HUES48 (cell line): ENCODE data around the gene RUNX1.

Experiments used
- H3K27ac ChIP-seq: one replicate; pipeline ENCODE4 v1.7.0; 2013; ENCODE audit warnings: low read depth, low read length, inconsistent platforms
- H3K27me3 ChIP-seq: 2 replicates; pipeline ENCODE4 v1.6.1; 2013; ENCODE audit warnings: mild to moderate bottlenecking, low read length; ENCODE audit not compliant: control insufficient read depth, insufficient read depth
- H3K36me3 ChIP-seq: 2 replicates; pipeline ENCODE4 v1.6.1; 2013; ENCODE audit warnings: low read length; ENCODE audit not compliant: control insufficient read depth, insufficient read depth
- H3K4me1 ChIP-seq: 2 replicates; pipeline ENCODE4 v1.6.1; 2013; ENCODE audit warnings: mild to moderate bottlenecking, low read length; ENCODE audit not compliant: control insufficient read depth, insufficient read depth
- H3K4me3 ChIP-seq: 2 replicates; pipeline ENCODE4 v1.5.1; 2013; ENCODE audit warnings: mild to moderate bottlenecking, low read depth, low read length
- H3K9ac ChIP-seq: 2 replicates; pipeline ENCODE4 v1.6.1; 2013; ENCODE audit warnings: mild to moderate bottlenecking, low read depth, low read length, moderate library complexity
- H3K9me3 ChIP-seq: 2 replicates; pipeline ENCODE4 v1.6.1; 2013; ENCODE audit warnings: low read length; ENCODE audit not compliant: control insufficient read depth, insufficient read depth

Gene RUNX1

GRCh38 chr21:34790341-34790740 lies 258.8 kb downstream of the RUNX1 start:
- Histone ChIP-seq H3K27me3 (no peaks in the 10 kb centered on the region), H3K9me3 (no peaks in the 10 kb centered on the region), H3K9ac (no peak overlapping the region), H3K4me3 (no peak overlapping the region), H3K4me1 (peaks cover 5% of the 10 kb centered on the region), H3K27ac (no peak overlapping the region), H3K36me3 (no peaks in the 10 kb centered on the region)

GRCh38 chr21:34788879-34789278 lies 260.2 kb downstream of the RUNX1 start:
- peaks cover 5% of the 10 kb centered on the region for H3K4me1 ChIP-seq
- H3K36me3 ChIP-seq = no peaks in the 10 kb centered on the region
- no peak overlapping the region for H3K27ac ChIP-seq
- no peaks in the 10 kb centered on the region for H3K9me3 ChIP-seq
- H3K27me3 ChIP-seq = no peaks in the 10 kb centered on the region
- H3K9ac ChIP-seq = no peak overlapping the region
- no peak overlapping the region for H3K4me3 ChIP-seq

- H3K4me1 ChIP-seq = peaks cover 5% of the 10 kb centered on the region
- H3K9ac ChIP-seq = no peak overlapping the region
- H3K4me3 ChIP-seq = no peak overlapping the region
- H3K9me3 ChIP-seq = no peaks in the 10 kb centered on the region
- no peak overlapping the region for H3K27ac ChIP-seq
- H3K36me3 ChIP-seq = no peaks in the 10 kb centered on the region
- no peaks in the 10 kb centered on the region for H3K27me3 ChIP-seq
Measured at GRCh38 chr21:34783815-34784214, 265.3 kb downstream of the RUNX1 start.

DNA sequence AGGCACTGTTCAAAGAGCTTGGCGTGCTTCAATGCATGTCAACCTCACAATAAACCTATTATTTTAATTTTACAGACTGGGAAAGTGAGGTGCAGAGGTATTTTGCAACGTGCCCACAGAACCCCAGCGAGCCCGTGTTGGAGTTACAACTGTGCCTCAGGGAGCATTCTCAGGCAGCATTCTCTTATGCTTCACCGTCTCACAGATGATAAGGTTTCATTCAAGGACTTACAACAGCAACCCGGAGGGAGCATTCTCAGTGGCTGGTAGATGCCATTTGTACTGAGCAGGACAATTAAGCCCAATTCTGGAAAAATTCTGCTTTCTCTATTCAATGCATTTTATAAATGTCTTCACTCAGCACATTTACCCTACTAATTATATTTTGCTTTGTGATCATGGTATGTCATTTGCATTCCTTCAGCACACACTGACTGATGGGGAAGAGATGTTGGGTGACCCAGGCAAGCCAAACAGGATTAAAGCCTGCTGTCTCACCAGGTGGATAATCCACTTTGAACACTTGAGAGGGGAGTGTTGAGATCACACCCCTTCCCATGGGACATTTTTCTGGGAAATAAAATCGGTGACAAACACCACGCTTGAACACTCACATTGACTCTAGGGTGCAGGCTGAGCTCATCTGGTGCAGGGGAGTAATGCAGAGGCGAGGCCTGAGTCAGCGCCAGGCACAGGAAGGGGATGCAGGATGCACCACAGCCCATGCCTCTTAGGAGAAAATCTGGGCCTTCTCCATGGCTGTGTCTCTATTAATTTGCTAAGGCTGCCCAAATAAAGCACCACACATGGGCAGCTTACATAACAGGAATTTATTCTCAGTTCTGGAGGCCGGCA lies 266.4 kb downstream of the RUNX1 start:
- Histone ChIP-seq H3K27me3 (no peaks in the 10 kb centered on the region), H3K27ac (no peak overlapping the region), H3K9ac (no peak overlapping the region), H3K4me1 (peaks cover 4% of the 10 kb centered on the region), H3K4me3 (no peak overlapping the region), H3K9me3 (no peaks in the 10 kb centered on the region), H3K36me3 (no peaks in the 10 kb centered on the region)

- Histone ChIP-seq H3K27ac (no peak overlapping the region), H3K36me3 (no peaks in the 10 kb centered on the region), H3K4me1 (no peaks in the 10 kb centered on the region), H3K27me3 (no peaks in the 10 kb centered on the region), H3K4me3 (no peak overlapping the region), H3K9ac (no peak overlapping the region), H3K9me3 (no peaks in the 10 kb centered on the region)
Measured at GRCh38 chr21:34781526-34781925, 267.6 kb downstream of the RUNX1 start.

- Histone ChIP-seq H3K27me3 (no peaks in the 10 kb centered on the region), H3K4me1 (no peaks in the 10 kb centered on the region; the same call in 1 of the 2 replicates), H3K9me3 (no peaks in the 10 kb centered on the region)
Measured at GRCh38 chr21:34779860-34780259, 269.2 kb downstream of the RUNX1 start.

DNA sequence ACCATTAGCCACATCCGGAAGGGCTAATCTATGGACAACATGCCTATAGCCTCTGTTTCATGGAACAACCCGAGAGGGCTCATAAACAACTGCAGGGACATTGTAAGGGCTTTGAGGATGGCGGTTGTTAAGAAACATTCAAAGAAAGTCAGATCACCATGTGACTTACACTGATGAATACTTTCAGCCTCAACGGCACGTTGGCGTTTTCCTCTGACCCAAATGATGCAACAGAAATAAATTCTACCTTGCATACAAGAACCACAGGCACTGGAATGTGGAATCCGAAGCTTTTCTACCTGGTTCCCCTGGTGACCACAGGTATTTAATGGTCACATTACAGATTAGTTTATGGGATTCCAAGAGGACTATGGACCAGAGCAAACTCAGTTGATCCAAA lies 273.3 kb downstream of the RUNX1 start:
- Histone ChIP-seq H3K27me3 (no peaks in the 10 kb centered on the region), H3K9ac (no peak overlapping the region), H3K9me3 (peaks cover 5% of the 10 kb centered on the region; the same call in 1 of the 2 replicates), H3K4me3 (no peak overlapping the region), H3K27ac (no peak overlapping the region), H3K4me1 (no peaks in the 10 kb centered on the region; the same call in 1 of the 2 replicates), H3K36me3 (no peaks in the 10 kb centered on the region)

More at GRCh38 chr21:34779860-34780259, 269.2 kb downstream of the RUNX1 start:
- no peak overlapping the region for H3K27ac ChIP-seq
- H3K36me3 ChIP-seq = no peaks in the 10 kb centered on the region
- no peak overlapping the region for H3K9ac ChIP-seq
- H3K4me3 ChIP-seq = no peak overlapping the region

GRCh38 chr21:34774750-34775149 lies 274.4 kb downstream of the RUNX1 start:
- Histone ChIP-seq H3K36me3 (no peaks in the 10 kb centered on the region), H3K9me3 (peaks cover 5% of the 10 kb centered on the region; the same call in 1 of the 2 replicates), H3K9ac (no peak overlapping the region), H3K4me3 (no peak overlapping the region), H3K27ac (no peak overlapping the region), H3K27me3 (no peaks in the 10 kb centered on the region), H3K4me1 (no peaks in the 10 kb centered on the region; the same call in 1 of the 2 replicates)

- Histone ChIP-seq H3K27me3 (no peaks in the 10 kb centered on the region), H3K27ac (no peak overlapping the region), H3K36me3 (no peaks in the 10 kb centered on the region), H3K4me1 (no peaks in the 10 kb centered on the region; the same call in 1 of the 2 replicates), H3K9me3 (peaks cover 5% of the 10 kb centered on the region; the same call in 1 of the 2 replicates), H3K4me3 (no peak overlapping the region), H3K9ac (no peak overlapping the region)
Measured at GRCh38 chr21:34771512-34772028, 277.5 kb downstream of the RUNX1 start.

DNA sequence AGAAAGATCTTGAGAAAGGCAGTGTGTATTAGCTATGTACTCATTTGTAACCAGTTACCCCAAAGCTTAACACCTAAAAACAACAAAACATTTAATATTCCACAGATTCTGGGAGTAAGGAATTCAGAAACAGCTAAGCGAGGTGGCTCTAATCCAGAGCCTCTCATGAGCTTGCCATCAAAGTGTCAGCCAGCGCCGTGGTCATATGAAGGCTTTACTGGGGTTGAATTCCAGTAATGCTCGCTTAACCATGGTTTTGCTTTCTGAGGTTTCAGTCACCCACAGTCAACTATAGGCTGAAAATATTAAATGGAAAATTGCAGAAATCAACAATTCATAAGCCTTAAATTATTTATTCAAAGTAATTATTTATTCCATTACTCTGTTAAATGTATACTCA lies 278.5 kb downstream of the RUNX1 start:
- Histone ChIP-seq H3K27me3 (no peaks in the 10 kb centered on the region), H3K4me3 (no peak overlapping the region), H3K27ac (no peak overlapping the region), H3K9ac (no peak overlapping the region), H3K4me1 (no peaks in the 10 kb centered on the region; the same call in 1 of the 2 replicates), H3K36me3 (no peaks in the 10 kb centered on the region), H3K9me3 (peaks cover 5% of the 10 kb centered on the region; the same call in 1 of the 2 replicates)

DNA sequence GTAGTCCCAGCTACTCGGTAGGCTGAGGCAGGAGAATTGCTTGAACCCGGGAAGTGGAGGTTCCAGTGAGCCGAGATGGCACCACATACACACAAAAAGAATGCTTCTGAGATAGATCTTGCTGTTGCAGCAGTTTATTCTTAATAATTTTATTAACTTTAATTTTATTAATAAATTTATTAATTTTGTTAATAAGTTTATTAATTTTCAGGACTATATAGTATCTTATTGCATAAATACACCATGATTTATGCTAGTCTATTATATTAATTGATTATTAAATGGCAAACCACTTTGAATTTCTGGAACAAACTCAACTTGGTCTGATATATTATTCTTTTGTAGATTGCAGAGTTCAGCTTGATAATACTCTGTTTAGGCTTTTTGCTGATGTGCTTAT lies 280.8 kb downstream of the RUNX1 start:
- Histone ChIP-seq H3K4me3 (no peak overlapping the region), H3K36me3 (no peaks in the 10 kb centered on the region), H3K9ac (no peak overlapping the region), H3K27ac (no peak overlapping the region), H3K9me3 (peaks cover 4% of the 10 kb centered on the region; the same call in 1 of the 2 replicates), H3K27me3 (no peaks in the 10 kb centered on the region), H3K4me1 (no peaks in the 10 kb centered on the region)
